Activated T-cell treated with anti-CD3 and anti-CD28 coated beads, Interleukin-2, amount 50 U/mL, for 24 hours (primary cell): ENCODE results near the gene VTI1A.

Experiments used
- DNase-seq: peaks from one replicate; pipeline ENCODE4 v3.0.0-alpha.2; 2020
- H3K27ac Mint-ChIP-seq: 2 replicates; pipeline ENCODE4 v1.8.0; 2020; ENCODE audit warnings: mild to moderate bottlenecking, mixed read lengths
- H3K27me3 Mint-ChIP-seq: 2 replicates; pipeline ENCODE4 v1.8.0; 2020; ENCODE audit warnings: mixed read lengths
- H3K36me3 Mint-ChIP-seq: 2 replicates; pipeline ENCODE4 v1.8.0; 2020; ENCODE audit warnings: low read depth, mixed read lengths
- H3K4me1 Mint-ChIP-seq: 2 replicates; pipeline ENCODE4 v1.8.0; 2020; ENCODE audit warnings: low read depth, mixed read lengths
- H3K4me3 Mint-ChIP-seq: 2 replicates; pipeline ENCODE4 v1.8.0; 2020; ENCODE audit warnings: mild to moderate bottlenecking, moderate library complexity, mixed read lengths
- H3K9me3 Mint-ChIP-seq: 2 replicates; pipeline ENCODE4 v1.8.0; 2020; ENCODE audit warnings: mixed read lengths

The VTI1A gene

DNA sequence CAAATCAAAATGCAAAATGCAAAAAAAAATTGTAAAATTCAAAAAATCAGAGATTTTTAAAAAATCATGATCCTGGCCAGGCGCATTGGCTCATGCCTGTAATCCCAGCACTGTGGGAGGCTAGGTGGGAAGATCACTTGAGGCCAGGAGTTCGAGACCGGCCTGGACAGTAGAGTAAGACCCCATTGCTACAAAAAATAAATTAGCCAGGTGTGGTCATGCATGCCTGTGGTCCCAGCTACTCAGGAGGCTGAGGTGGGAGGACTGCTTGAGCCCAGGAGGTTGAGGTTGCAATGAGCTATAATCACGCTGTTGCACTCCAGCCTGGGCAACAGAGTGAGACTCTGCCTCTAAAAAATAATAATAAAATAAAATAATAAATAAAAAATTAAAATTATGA, 347.2 kb downstream of the VTI1A start:
- Mint-ChIP-seq H3K27ac (no peak overlapping the region), H3K4me3 (no peak overlapping the region), H3K36me3 (peaks cover 10% of the 10 kb centered on the region), H3K27me3 (no peaks in the 10 kb centered on the region), H3K9me3 (peaks cover 5% of the 10 kb centered on the region), H3K4me1 (no peaks in the 10 kb centered on the region)
- DNase-seq = no peak

DNA sequence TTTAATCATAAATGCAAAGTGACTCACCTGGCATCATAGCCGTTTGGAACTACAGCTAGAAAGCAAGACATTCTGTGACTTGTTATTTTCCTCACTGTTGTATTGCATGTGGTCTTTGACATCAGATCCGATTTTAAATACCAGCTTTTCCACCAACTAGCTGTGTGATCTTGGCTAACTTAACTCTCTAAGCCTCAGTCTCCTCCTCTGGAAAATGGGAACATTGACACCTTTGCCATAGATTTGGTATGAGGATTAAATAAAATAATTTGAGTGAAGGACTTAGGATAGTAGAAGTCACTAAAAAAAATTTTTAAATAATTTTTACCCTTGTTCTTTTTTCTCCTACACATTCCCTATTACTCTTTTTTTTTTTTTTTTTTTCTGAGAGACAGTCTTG, 348.1 kb downstream of the VTI1A start:
- Mint-ChIP-seq H3K9me3 (no peaks in the 10 kb centered on the region), H3K4me1 (no peaks in the 10 kb centered on the region), H3K27me3 (no peaks in the 10 kb centered on the region), H3K36me3 (peaks cover 5% of the 10 kb centered on the region), H3K27ac (no peak overlapping the region), H3K4me3 (no peak overlapping the region)
- DNase-seq = no peak

DNA sequence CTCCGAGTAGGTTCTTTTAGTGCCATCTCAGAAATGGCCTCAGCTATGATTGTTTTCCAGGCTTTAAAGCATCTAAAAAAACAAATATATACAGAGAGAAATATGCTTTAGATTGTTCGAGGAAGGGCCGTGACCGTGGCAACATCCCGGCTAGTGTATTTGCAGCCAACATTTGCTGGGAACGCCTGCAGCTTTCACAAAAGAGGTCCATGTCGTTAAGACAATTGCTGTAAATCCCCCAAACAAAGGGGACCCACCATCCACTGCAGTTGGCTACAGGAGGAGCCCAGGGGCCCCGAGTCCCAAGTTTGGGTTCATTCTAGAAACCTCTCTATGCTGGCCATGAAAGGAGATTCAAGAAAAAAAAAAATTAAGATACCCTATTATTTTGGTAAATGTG, 350.2 kb downstream of the VTI1A start:
- H3K4me1 Mint-ChIP-seq = no peaks in the 10 kb centered on the region
- no peaks in the 10 kb centered on the region for H3K36me3 Mint-ChIP-seq

DNA sequence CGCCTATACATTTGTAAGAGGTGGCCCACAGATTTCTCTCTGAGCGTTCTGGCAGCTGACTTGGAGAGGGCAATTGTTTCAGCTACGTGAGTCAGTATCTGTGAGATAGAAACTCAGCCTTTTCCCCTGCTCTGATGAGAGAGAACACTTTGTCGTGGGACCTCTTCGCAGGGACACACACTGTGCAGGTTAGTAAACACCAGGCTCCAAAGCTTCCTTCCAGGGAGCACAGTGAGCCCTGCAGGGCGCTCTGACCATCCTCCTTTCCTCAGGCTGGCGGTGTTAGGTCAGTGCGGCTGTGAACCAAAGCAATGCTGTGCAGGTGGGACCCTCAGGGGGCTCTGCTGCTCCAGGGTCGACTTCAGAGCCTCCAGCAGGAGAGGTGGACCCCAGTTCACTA, 350.8 kb downstream of the VTI1A start:
- no peaks in the 10 kb centered on the region for H3K9me3 Mint-ChIP-seq
- no peak overlapping the region for H3K27ac Mint-ChIP-seq
- no peaks in the 10 kb centered on the region for H3K27me3 Mint-ChIP-seq
- DNase-seq = no peak
- peaks cover 2% of the 10 kb centered on the region for H3K36me3 Mint-ChIP-seq
- no peaks in the 10 kb centered on the region for H3K4me1 Mint-ChIP-seq
- H3K4me3 Mint-ChIP-seq = no peak overlapping the region

More for the DNA sequence above, 350.2 kb downstream of the VTI1A start:
- DNase-seq = no peak
- Mint-ChIP-seq H3K27ac (no peak overlapping the region), H3K4me3 (no peak overlapping the region), H3K9me3 (no peaks in the 10 kb centered on the region), H3K27me3 (no peaks in the 10 kb centered on the region)

GRCh38 chr10:112799038-112799437, 352.0 kb downstream of the VTI1A start:
- Mint-ChIP-seq H3K4me3 (no peak overlapping the region), H3K27me3 (no peaks in the 10 kb centered on the region), H3K4me1 (no peaks in the 10 kb centered on the region), H3K27ac (no peak overlapping the region), H3K36me3 (peaks cover 5% of the 10 kb centered on the region), H3K9me3 (no peaks in the 10 kb centered on the region)
- DNase-seq = no peak

DNA sequence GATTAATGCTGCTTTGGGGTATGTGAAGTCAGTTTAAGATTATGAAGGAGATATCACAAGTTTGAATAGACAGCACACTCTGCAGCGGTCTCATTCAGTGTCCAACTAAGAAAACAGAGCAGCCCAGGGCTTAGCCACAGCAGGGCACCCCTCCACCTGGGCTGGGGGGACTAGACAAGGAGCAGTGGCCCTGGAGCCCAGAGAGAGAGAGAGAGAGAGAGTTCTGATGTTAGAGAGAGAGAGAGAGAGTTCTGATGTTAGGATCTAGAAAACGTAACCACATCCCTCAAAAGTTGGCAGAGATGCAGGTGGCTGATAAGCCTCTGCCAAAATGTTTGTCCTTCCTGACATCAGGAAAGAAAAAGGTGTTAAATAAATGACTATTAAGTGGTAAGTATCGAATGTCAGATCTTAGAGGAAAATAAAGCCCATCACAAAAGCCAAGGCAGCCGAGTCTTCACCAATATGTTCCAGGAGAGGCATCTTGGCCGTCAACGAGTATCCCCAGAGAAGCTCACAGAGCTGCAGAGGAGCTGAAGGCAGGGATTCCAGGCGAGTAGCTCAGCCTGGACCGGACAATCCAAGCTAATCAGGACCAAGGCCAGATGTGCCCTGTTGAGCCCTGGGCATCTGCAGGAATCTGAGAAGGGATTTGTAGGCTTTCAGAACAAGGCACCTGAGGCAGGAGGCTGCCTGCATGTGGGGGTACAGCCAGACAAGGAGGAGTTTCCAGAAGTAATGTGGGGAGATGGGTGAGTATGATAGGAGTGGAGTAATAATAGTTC, 352.9 kb downstream of the VTI1A start:
- Mint-ChIP-seq H3K4me3 (no peak overlapping the region), H3K36me3 (peaks cover 5% of the 10 kb centered on the region)

DNA sequence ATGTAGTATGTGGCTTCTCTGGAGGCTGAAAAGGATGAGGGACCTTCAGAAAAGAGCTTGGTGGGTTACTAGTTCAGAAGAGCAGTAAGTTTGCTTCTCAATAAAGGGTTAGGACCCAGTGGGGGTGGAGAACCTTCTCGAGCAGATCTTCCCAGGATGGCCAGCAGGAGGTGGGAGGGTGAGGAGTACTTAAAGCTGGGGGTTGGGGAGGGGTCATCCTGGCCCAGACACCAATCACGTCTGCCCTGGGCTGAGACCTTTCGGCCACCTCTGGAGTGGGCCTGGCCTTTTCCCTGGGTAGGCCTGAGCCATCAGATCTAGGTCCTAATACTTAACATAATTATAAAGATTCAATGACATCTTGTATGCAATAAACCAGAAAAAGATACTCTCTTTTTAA, 354.0 kb downstream of the VTI1A start:
- peaks cover 6% of the 10 kb centered on the region for H3K36me3 Mint-ChIP-seq

More for the DNA sequence above, 352.9 kb downstream of the VTI1A start:
- no peaks in the 10 kb centered on the region for H3K27me3 Mint-ChIP-seq
- DNase-seq = no peak
- no peaks in the 10 kb centered on the region for H3K4me1 Mint-ChIP-seq
- H3K9me3 Mint-ChIP-seq = no peaks in the 10 kb centered on the region
- no peak overlapping the region for H3K27ac Mint-ChIP-seq

GRCh38 chr10:112801748-112802147, 354.7 kb downstream of the VTI1A start:
- H3K36me3 Mint-ChIP-seq = peaks cover 6% of the 10 kb centered on the region
- no peak for DNase-seq
- H3K4me3 Mint-ChIP-seq = no peak overlapping the region
- H3K9me3 Mint-ChIP-seq = no peaks in the 10 kb centered on the region
- H3K27ac Mint-ChIP-seq = no peak overlapping the region
- H3K27me3 Mint-ChIP-seq = no peaks in the 10 kb centered on the region
- H3K4me1 Mint-ChIP-seq = no peaks in the 10 kb centered on the region

More for the DNA sequence above, 354.0 kb downstream of the VTI1A start:
- DNase-seq = no peak
- Mint-ChIP-seq H3K4me1 (no peaks in the 10 kb centered on the region), H3K27me3 (no peaks in the 10 kb centered on the region), H3K4me3 (no peak overlapping the region), H3K9me3 (no peaks in the 10 kb centered on the region), H3K27ac (no peak overlapping the region)

DNA sequence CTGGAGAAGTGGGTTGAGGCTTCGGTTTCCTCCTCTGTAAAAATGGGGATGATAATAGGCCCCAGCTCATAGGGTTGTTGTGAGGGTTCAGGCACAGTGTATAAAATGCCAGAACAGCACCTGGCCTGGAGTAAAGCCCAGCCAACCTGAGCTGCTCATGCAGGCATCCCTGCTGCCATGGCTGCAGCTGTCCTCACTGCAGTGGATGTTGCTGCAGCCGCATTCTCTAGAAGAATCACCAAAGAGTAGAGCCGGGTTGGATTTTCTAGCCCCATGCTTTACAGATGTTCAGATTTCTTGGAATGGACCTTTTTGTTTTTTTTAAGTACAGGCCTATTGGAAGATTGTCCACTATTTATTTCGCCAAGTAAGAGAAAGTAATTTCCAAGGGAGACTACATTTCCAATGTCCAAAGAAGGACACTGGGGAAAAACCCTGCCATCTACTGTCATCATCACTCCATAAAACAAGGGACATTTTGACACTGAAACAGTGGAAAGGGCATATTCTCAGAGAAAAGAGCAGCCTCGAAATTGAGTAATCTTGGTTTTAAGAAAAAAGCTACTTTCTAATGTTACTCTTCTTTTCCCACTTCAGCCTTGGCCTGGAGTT, 355.5 kb downstream of the VTI1A start:
- Mint-ChIP-seq H3K9me3 (no peaks in the 10 kb centered on the region), H3K27ac (no peak overlapping the region), H3K4me1 (no peaks in the 10 kb centered on the region), H3K4me3 (no peak overlapping the region), H3K36me3 (peaks cover 13% of the 10 kb centered on the region), H3K27me3 (no peaks in the 10 kb centered on the region)
- DNase-seq = no peak

DNA sequence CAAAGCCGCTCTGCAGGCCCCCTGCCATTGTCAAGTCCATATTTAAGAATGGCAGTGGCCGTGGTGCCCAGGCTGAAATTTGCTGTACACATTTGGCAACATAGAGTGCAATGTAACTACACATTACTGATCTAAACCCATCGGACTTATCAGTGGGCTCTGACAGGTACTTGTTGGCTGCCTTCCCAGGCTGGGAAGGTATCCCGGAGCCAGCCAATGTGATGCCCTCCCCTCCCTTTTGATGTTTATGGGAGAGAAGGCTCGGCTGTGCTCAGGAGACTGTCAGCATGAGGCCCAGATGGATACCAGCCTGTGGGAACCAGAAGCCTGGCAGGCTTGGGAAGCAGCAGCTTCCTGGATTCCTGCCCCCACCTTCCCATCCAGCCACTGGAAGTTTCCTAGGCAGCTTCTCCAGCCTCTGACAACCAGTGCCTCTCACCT, 357.0 kb downstream of the VTI1A start:
- peaks cover 17% of the 10 kb centered on the region for H3K36me3 Mint-ChIP-seq
- H3K4me1 Mint-ChIP-seq = no peaks in the 10 kb centered on the region
- no peaks in the 10 kb centered on the region for H3K27me3 Mint-ChIP-seq
- no peaks in the 10 kb centered on the region for H3K9me3 Mint-ChIP-seq
- no peak overlapping the region for H3K27ac Mint-ChIP-seq
- no peak for DNase-seq
- no peak overlapping the region for H3K4me3 Mint-ChIP-seq

DNA sequence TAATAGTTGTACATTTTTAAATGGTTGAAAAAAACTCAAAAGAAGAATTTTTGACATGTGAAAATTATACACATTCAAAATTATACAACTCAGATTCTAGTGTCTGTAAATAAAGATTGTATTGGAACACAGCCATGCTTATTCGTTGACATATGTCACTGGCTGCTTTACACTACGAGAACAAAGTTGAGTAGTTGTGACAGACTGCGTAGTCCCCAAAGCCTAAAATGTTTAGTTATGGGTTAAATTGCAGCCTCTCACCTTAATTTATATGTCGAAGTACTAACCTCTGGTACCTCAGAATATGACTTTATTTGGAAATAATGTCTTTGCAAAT, 358.2 kb downstream of the VTI1A start:
- H3K4me3 Mint-ChIP-seq = no peak overlapping the region
- H3K4me1 Mint-ChIP-seq = no peaks in the 10 kb centered on the region
- H3K9me3 Mint-ChIP-seq = no peaks in the 10 kb centered on the region
- peaks cover 24% of the 10 kb centered on the region for H3K36me3 Mint-ChIP-seq
- no peak overlapping the region for H3K27ac Mint-ChIP-seq
- no peak for DNase-seq
- no peaks in the 10 kb centered on the region for H3K27me3 Mint-ChIP-seq

DNA sequence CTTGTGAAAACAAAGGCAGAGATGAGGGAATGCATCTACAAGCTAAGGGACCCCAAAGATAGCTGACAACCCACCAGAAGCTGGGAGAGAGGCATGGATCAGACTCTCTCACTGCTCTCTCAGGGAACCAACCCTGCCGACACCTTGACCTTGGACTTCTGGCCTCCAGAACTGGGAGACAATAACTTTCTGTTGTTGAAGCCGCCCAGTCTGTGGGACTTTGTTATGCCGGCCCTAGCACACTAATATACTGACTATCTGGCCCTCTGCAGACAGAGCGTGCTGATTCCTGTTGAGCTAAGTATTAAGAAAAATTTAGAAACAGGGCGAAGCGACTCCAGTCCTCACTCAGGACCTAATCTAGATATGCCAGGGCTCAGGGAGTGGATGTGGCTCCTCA, 358.7 kb downstream of the VTI1A start:
- no peak for DNase-seq
- H3K4me1 Mint-ChIP-seq = no peaks in the 10 kb centered on the region
- H3K27ac Mint-ChIP-seq = no peak overlapping the region
- H3K36me3 Mint-ChIP-seq = peaks cover 28% of the 10 kb centered on the region
- H3K27me3 Mint-ChIP-seq = no peaks in the 10 kb centered on the region
- no peak overlapping the region for H3K4me3 Mint-ChIP-seq
- H3K9me3 Mint-ChIP-seq = no peaks in the 10 kb centered on the region

GRCh38 chr10:112807013-112807412, 360.0 kb downstream of the VTI1A start:
- no peaks in the 10 kb centered on the region for H3K27me3 Mint-ChIP-seq
- no peaks in the 10 kb centered on the region for H3K9me3 Mint-ChIP-seq
- H3K4me3 Mint-ChIP-seq = no peak overlapping the region
- no peak overlapping the region for H3K27ac Mint-ChIP-seq
- peaks cover 37% of the 10 kb centered on the region for H3K36me3 Mint-ChIP-seq
- H3K4me1 Mint-ChIP-seq = no peaks in the 10 kb centered on the region
- DNase-seq = no peak

DNA sequence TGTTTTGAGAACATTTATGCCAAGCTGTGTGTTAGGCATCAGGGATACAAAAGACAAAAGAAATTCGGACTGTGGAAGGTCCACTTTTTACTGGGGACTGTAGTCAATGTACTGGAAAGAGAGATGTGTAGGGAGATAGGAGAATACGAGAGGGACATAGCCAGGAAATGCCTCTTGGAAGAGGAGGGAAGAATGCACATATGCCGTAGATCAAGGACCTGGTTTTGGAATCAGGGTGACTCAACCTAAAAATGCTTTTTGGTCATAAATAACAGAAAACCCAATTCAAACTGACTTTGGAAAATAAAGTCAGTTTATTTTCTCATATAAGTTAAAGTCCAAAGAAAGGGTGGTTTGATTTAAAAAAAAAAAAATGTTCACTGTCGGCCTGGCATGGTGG, 362.7 kb downstream of the VTI1A start:
- H3K27ac Mint-ChIP-seq = no peak overlapping the region
- H3K4me3 Mint-ChIP-seq = no peak overlapping the region
- DNase-seq = no peak
- H3K36me3 Mint-ChIP-seq = peaks cover 38% of the 10 kb centered on the region
- H3K27me3 Mint-ChIP-seq = no peaks in the 10 kb centered on the region
- peaks cover 18% of the 10 kb centered on the region for H3K4me1 Mint-ChIP-seq
- no peaks in the 10 kb centered on the region for H3K9me3 Mint-ChIP-seq

- DNase-seq = no peak
- Mint-ChIP-seq H3K27me3 (no peaks in the 10 kb centered on the region), H3K27ac (no peak overlapping the region), H3K36me3 (peaks cover 45% of the 10 kb centered on the region), H3K4me3 (no peak overlapping the region), H3K9me3 (no peaks in the 10 kb centered on the region), H3K4me1 (peaks cover 18% of the 10 kb centered on the region)
Measured at GRCh38 chr10:112810711-112811151, 363.7 kb downstream of the VTI1A start.
